Neural cell (in vitro differentiated cells): Measurements from ENCODE around the gene KLHL10. TPM values are rescaled to one million over a fixed set of nuclear protein-coding genes. Genes with fewer than 3 reads are reported as not detected.

Source experiments
- H2AFZ ChIP-seq: fragments of 200-600, 300-800 bp; sonication (generic), shearing (Covaris generic); 2 replicates; pipeline ENCODE4 v1.6.0; 2014; ENCODE audit warnings: low read depth, mild to moderate bottlenecking, antibody characterized with exemption, low read length, moderate library complexity
- H3F3A ChIP-seq: fragments of 200-600 bp; shearing (Covaris generic); 2 replicates; pipeline ENCODE4 v1.6.1; 2016; ENCODE audit warnings: mild to moderate bottlenecking, moderate library complexity, mixed read lengths, antibody characterized with exemption, low read length; ENCODE audit not compliant: insufficient read depth, poor library complexity, severe bottlenecking
- H3K27ac ChIP-seq: fragments of 200-600, 300-800 bp; sonication (generic), shearing (Covaris generic); 2 replicates; pipeline ENCODE4 v1.5.1; 2014; ENCODE audit warnings: mild to moderate bottlenecking, low read length, moderate library complexity
- H3K27me3 ChIP-seq: fragments of 300-800, 200-600 bp; sonication (generic), shearing (Covaris generic); 2 replicates; pipeline ENCODE4 v1.6.0; 2014; ENCODE audit warnings: mild to moderate bottlenecking, low read depth, low read length, moderate library complexity; ENCODE audit not compliant: insufficient read depth
- H3K36me3 ChIP-seq: fragments of 300-800, 200-600 bp; sonication (generic), shearing (Covaris generic); 2 replicates; pipeline ENCODE4 v1.5.1; 2014; ENCODE audit warnings: mild to moderate bottlenecking, antibody characterized with exemption, low read length, moderate library complexity; ENCODE audit not compliant: insufficient read depth
- H3K4me2 ChIP-seq: fragments of 300-800, 200-600 bp; sonication (generic), shearing (Covaris generic); 2 replicates; pipeline ENCODE4 v1.6.0; 2014; ENCODE audit warnings: mild to moderate bottlenecking, low read length
- H3K4me3 ChIP-seq: fragments of 300-800, 200-600 bp; sonication (generic), shearing (Covaris generic); 2 replicates; pipeline ENCODE4 v1.5.1; 2014; ENCODE audit warnings: mild to moderate bottlenecking, low read length, moderate library complexity
- H3K79me2 ChIP-seq: fragments of 200-600 bp; shearing (Covaris generic); replicated peaks from 2 replicates; pipeline ENCODE4 v1.6.0; 2014; ENCODE audit warnings: mild to moderate bottlenecking, low read length, moderate library complexity; ENCODE audit not compliant: insufficient read depth
- H3K9ac ChIP-seq: fragments of 300-800, 200-600 bp; sonication (generic), shearing (Covaris generic); 2 replicates; pipeline ENCODE4 v1.6.1; 2016; ENCODE audit warnings: mild to moderate bottlenecking, low read length, mixed read lengths
- H3K9me2 ChIP-seq: fragments of 200-600 bp; shearing (Covaris generic); 2 replicates; pipeline ENCODE4 v1.6.1; 2016; ENCODE audit warnings: mild to moderate bottlenecking, low read length, mixed read lengths; ENCODE audit not compliant: insufficient read depth
- H3K9me3 ChIP-seq: fragments of 200-600, 300-800 bp; sonication (generic), shearing (Covaris generic); 2 replicates; pipeline ENCODE4 v1.6.1; 2016; ENCODE audit warnings: mild to moderate bottlenecking, mixed run types, low read length, moderate library complexity, mixed read lengths
- H4K20me1 ChIP-seq: fragments of 200-600 bp; shearing (Covaris generic); 2 replicates; pipeline ENCODE4 v1.6.1; 2016; ENCODE audit warnings: mild to moderate bottlenecking, mixed run types; ENCODE audit not compliant: insufficient read depth
- CTCF ChIP-seq: fragments of 450-650 bp; IDR thresholded peaks from 2 replicates; pipeline ENCODE4 v1.5.1; 2014; ENCODE audit warnings: antibody characterized with exemption, mild to moderate bottlenecking, moderate library complexity; ENCODE audit not compliant: poor library complexity, severe bottlenecking
- EP300 ChIP-seq: fragments of 450-650 bp; conservative IDR thresholded peaks from 2 replicates; pipeline ENCODE4 v1.6.1; 2014; ENCODE audit warnings: antibody characterized with exemption, mild to moderate bottlenecking, moderate library complexity; ENCODE audit not compliant: poor library complexity, severe bottlenecking
- EZH2 ChIP-seq: fragments of 200-600, 300-800 bp; shearing (Covaris generic), sonication (generic); IDR thresholded peaks from 2 replicates; pipeline ENCODE4 v1.6.1; 2014; ENCODE audit warnings: antibody characterized with exemption, low read length, borderline replicate concordance, mild to moderate bottlenecking; ENCODE audit not compliant: insufficient read depth, poor library complexity, severe bottlenecking
- MXI1 ChIP-seq: fragments of 450-650 bp; conservative IDR thresholded peaks from 2 replicates; pipeline ENCODE4 v1.6.1; 2014; ENCODE audit warnings: antibody characterized with exemption, mild to moderate bottlenecking; ENCODE audit not compliant: poor library complexity, severe bottlenecking
- POLR2AphosphoS5 ChIP-seq: IDR thresholded peaks from 2 replicates; pipeline ENCODE4 v1.6.1; 2012
- RAD21 ChIP-seq: fragments of 450-650 bp; conservative IDR thresholded peaks from 2 replicates; pipeline ENCODE4 v1.6.1; 2014; ENCODE audit warnings: antibody characterized with exemption, mild to moderate bottlenecking, moderate library complexity
- REST ChIP-seq: IDR thresholded peaks from 2 replicates; pipeline ENCODE4 v1.6.1; 2012; ENCODE audit warnings: borderline replicate concordance
- SMC3 ChIP-seq: fragments of 450-650 bp; conservative IDR thresholded peaks from 2 replicates; pipeline ENCODE4 v1.6.1; 2014; ENCODE audit warnings: antibody characterized with exemption, mild to moderate bottlenecking, moderate library complexity; ENCODE audit not compliant: poor library complexity
- TAF1 ChIP-seq: IDR thresholded peaks from 2 replicates; pipeline ENCODE4 v1.6.1; 2012; ENCODE audit warnings: low read depth
- polyA plus RNA-seq: library from polyadenylated mRNA; depleted of rRNA; stranded (reverse); fragments of >200 nt; gene quantifications from 2 replicates; pipeline ENCODE4 v1.2.3, GENCODE V29; 2014

The KLHL10 gene
- polyA plus RNA-seq, 1 donor from 2014 or later: not detected

DNA sequence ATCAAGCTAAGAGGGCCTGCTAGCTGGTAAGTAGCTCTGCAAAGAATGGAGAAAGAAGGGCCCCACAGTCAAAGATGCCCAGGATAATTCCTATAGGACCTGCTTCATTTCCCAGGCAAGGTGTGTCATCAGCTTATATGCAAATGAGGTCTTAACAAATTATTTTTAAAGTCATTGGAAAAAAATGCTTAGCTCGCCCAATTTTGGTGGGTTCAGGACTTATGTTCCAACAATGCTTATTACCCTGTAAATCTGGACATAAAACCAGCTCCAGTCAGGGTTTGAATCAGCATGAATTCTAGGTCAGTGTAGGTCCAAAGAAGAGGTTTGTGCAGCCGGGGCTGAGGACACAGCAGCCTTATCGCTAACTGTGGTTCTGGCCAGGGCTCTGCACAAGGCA lies 55.8 kb downstream of the KLHL10 start:
- no peak for TF ChIP-seq EP300
- TF ChIP-seq TAF1: no peak
- TF ChIP-seq SMC3: no peak
- no peak for TF ChIP-seq REST
- no peak for TF ChIP-seq CTCF
- TF ChIP-seq EZH2: no peak
- no peak for TF ChIP-seq RAD21
- no peak for TF ChIP-seq MXI1
- TF ChIP-seq POLR2AphosphoS5: no peak
- Histone ChIP-seq H4K20me1 (no peaks in the 10 kb centered on the region), H3F3A (no peaks in the 10 kb centered on the region), H3K9ac (no peak overlapping the region), H3K9me2 (no peaks in the 10 kb centered on the region), H3K4me3 (no peak overlapping the region), H3K27me3 (no peaks in the 10 kb centered on the region), H2AFZ (no peak overlapping the region), H3K36me3 (no peaks in the 10 kb centered on the region), H3K27ac (no peak overlapping the region), H3K79me2 (no peaks in the 10 kb centered on the region), H3K4me2 (no peak overlapping the region), H3K9me3 (no peaks in the 10 kb centered on the region)

DNA sequence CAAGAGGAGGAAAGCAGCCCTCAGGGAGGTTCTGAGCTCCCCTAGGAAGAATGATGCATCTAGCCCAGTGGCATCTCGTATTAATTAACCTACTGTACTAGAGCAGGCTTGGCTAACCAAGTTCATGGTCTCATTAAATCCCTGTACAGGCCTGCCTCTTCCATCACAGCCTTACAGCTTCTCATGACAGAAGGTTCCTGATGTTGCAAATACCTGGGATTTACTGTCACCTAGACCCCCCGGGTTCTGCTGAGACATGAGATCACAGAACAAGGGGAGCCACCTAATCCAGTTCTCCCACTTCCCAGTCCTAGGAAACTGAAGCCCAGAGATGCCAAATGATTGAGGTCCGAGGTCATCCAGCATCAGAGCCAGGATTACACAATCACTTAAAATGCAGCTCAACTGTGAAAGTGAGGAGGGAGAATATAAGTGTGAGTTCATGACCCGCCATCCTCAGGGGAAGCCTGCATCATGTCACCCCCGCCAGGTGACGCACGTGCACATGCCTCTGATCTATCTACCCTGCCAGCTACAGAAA lies 57.2 kb downstream of the KLHL10 start:
- Histone ChIP-seq H3F3A (no peaks in the 10 kb centered on the region), H3K36me3 (no peaks in the 10 kb centered on the region), H3K9me3 (no peaks in the 10 kb centered on the region), H3K4me2 (no peak overlapping the region), H3K79me2 (no peaks in the 10 kb centered on the region), H3K27ac (no peak overlapping the region), H2AFZ (no peak overlapping the region), H4K20me1 (no peaks in the 10 kb centered on the region), H3K27me3 (no peaks in the 10 kb centered on the region), H3K4me3 (no peak overlapping the region), H3K9me2 (no peaks in the 10 kb centered on the region), H3K9ac (no peak overlapping the region)
- no peak for TF ChIP-seq TAF1
- no peak for TF ChIP-seq EP300
- TF ChIP-seq MXI1: no peak
- no peak for TF ChIP-seq CTCF
- TF ChIP-seq RAD21: no peak
- TF ChIP-seq POLR2AphosphoS5: no peak
- no peak for TF ChIP-seq SMC3
- TF ChIP-seq EZH2: no peak
- TF ChIP-seq REST: no peak
